NCI-H187 (cell line): ENCODE results near the gene XKR8.

Experiments
- DNase-seq, 2 experiments: peaks; one replicate each; lab custom pipeline; 2025; lab: John Stamatoyannopoulos, UW

The XKR8 gene

GRCh38 chr1:27955076-27955475 is 4.7 kb upstream of the XKR8 start:
- DNase-seq = no peak

DNA sequence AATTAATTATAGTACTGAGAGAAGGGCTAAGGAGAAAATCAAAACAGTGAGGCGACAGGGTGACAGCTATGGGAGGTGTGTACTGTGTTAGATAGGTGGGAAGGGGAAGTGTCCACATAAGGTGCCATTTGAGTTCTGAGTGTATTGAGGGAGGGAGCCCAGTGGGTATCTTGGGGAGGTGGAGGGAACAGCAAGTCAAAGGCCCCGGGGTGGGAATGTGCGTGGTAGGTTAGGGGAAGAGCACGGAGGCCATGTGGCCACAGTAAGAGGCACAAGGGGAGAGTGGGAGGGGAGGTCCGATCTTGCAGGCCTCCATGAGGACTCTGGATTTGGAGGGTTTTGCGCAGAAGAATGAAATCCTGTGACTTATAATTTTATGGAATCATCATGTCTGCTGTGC is 3.0 kb upstream of the XKR8 start:
- DNase-seq = no peak

DNA sequence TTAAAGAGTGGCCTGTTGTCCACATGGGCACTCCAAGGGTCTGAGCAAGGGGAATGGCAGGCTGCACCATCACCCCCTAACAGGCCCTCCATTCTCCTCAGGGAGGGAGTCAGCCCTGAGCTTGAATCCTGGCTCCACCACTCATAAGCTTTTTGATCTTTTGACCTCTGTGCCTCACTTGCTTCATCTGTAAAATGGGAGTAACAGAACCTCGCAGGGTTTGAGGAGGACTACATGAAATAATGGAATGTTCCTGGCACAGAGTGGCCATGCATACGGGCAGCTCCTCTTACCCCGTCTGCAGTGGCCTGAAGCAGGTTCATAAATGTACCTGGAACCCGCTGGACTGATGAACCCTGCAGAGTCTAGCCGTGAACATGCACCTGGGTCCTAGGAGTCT is 2.1 kb upstream of the XKR8 start:
- DNase-seq = no peak

DNA sequence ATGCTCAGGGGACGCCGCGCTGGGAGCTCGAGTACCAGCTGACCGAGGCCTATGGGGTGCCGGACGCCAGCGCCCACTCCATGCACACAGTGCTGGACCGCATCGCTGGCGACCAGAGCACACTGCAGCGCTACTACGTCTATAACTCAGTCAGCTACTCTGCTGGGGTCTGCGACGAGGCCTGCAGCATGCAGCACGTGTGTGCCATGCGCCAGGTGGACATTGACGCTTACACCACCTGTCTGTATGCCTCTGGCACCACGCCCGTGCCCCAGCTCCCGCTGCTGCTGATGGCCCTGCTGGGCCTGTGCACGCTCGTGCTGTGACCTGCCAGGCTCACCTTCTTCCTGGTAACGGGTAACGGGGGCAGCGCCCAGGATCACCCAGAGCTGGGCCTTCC is 1.3 kb upstream of the XKR8 start:
- DNase-seq = no peak

DNA sequence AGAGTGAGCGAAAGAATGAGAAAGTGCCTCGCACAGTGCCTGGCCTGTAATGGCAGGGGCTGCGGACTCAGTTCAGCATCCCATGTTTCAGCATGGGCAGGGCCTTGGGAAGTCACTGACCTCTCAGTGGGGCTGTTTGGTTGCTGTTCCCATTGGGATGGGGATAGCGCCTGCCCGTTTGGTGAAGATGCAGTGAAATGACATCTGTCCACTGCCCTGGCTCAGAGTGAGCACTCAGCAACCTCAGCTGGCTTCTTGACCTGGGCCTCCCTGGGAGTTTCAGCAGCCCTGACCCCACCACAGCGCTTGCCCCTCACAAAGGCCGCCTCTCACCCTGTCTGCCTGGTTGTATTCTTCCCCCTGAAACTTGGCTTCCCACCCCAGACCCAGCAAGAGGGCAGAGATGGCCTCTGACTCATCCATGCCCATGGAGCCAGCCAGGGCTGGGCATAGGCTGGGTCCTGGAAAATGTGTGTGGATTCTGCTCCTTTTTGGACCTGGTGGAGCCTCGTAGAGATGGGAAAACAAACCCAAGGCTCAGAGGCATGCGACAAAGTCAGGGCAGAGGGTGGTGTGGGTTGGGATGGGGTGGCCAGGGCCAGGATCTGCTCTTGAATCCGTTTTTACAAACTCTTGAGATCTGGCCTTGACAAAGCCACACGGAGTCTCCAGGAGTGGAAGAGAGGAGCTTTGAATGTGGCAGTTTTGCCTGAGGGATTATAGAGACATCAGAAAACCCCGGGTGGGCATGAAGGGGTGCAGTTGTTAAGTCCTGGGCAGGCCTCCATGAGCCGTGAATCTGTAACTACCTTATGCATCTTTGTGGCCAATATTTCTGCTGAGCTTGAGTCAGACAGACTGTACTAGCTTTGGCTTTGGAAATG is 1.2 kb downstream of the XKR8 start:
- no peak for DNase-seq

GRCh38 chr1:27961646-27962221 is 2.0 kb downstream of the XKR8 start:
- DNase-seq = no peak

DNA sequence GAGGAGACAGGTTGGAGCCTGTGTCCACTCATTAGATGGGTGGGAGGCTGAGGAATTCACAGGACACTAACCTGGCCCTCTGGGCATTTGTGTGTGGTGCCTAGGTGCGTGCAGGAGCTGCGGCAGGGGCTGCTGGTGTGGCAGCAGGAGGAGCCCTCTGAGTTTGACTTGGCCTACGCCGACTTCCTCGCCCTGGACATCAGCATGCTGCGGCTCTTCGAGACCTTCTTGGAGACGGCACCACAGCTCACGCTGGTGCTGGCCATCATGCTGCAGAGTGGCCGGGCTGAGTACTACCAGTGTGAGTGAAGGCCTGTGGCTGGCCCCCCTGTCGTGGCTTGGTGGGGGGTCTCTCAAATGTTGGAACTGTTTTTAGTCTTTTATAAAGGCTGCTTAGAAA is 3.6 kb downstream of the XKR8 start:
- DNase-seq = no peak

DNA sequence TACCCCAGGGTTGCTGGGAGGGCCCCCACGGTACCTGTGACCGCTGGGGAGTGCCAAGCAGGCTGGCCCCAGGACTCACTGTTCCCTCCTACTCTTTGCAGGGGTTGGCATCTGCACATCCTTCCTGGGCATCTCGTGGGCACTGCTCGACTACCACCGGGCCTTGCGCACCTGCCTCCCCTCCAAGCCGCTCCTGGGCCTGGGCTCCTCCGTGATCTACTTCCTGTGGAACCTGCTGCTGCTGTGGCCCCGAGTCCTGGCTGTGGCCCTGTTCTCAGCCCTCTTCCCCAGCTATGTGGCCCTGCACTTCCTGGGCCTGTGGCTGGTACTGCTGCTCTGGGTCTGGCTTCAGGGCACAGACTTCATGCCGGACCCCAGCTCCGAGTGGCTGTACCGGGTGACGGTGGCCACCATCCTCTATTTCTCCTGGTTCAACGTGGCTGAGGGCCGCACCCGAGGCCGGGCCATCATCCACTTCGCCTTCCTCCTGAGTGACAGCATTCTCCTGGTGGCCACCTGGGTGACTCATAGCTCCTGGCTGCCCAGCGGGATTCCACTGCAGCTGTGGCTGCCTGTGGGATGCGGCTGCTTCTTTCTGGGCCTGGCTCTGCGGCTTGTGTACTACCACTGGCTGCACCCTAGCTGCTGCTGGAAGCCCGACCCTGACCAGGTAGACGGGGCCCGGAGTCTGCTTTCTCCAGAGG is 6.8 kb downstream of the XKR8 start:
- no peak for DNase-seq

GRCh38 chr1:27967106-27967883 is 7.5 kb downstream of the XKR8 start:
- no peak for DNase-seq

- no peak for DNase-seq
These were observed 8.2 kb downstream of the XKR8 start for GRCh38 chr1:27967884-27968466.

DNA sequence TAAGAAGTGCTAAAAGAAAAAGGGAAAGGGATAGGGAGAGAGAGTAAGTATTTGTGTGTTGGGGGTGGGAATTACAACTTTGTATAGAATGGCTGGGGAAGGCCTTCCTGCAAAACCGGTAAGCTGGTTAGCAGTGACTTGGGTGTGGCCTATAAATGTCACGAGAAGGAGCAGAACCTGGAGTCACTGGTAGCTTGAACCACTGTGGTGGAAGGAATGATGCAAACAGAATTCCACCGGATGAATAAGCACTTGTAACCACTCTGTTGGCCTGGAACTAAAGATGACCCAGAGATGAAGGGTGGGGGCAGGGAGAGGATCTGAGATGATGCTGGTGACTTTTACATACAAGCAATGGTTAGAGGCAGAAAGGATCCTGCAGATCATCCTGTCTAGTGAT is 8.9 kb downstream of the XKR8 start:
- no peak for DNase-seq

DNA sequence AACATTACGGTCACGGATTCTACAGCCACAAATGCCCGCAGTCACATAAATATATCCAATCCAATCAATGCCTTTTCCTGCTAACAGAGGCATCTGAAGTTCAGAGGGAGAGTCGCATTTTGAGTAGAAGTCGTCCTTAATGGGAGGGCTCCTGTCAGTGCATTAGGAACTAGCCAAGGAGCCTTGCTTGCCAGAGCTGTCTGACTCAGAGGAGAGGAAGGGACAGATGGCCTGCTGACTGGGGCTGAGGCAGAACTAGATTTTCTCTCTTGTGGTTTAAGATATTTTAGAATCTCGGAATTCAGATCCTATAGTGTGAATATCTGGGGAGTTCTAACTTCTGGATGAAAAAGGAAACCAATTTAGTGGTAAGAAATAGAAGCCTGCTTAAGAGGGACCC is 10.6 kb downstream of the XKR8 start:
- no peak for DNase-seq

DNA sequence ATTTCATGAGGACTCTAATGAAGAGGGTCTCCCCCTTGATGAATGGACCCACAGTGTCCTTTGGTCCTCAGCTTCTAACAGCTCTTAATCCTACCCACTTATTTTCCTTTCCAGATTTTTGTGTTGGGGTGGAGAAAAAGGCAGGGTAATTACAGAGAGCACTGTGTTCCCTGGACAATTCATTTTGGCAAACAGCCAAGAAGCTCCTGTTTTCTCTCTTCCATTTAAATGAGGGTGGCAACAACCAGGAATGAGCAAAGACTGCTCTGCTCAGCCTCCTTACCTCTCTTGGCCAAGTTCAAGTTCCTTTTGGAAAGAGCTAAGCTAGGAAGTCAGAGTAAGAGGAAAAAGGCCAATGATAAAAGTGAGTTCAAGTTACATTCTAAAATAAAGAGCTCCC is 11.9 kb downstream of the XKR8 start:
- DNase-seq = no peak

DNA sequence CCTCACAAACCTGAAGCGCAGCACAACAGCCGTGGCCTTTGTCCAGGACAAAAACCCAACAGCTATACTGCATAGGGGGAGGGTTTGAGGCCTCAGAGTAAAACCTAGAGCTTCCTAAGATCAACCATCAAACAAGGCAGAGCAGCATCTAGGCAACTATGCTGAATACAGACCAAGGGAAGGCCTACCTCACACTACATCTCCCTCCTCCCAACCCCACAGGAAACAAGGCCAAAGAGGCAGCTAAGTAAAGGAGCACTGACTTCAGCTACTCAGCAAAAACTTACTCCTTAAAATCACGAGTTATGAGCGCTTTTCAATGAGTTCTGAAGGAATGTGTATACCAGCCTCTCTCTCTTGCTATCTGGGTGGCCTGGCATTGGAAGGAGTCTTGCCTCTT is 12.4 kb downstream of the XKR8 start:
- no peak for DNase-seq

DNA sequence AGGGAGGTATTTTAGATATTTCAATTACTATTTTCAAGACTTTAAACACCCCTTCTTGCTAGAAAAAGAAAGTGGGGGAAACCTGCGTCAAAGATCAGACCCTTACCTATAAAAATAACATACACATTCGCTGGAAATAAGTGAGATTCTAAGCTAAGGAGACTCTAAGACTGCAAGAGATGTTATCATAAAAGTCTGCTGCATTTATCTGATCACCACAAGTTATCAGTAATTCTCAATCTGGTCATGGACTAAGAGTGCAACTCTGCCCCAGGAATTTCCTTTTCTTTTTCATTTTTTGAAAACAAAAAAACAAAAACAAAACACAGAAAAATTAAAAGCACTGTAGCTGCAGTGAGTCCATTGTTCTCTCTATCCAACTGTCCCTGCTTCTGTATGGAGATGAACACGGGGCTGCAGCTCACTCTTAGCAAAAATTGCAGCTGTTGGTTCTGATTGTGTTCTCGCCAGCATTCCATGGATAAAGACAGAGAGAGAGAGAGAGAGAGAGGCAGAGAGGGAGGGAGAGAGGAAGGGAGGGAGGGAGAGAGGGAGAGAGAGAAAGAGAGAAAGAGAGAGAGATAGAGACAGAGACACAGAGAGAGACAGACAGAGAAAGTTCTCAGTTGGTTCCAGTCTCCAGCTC is 14.1 kb downstream of the XKR8 start:
- no peak for DNase-seq

- DNase-seq = no peak
These were observed 14.6 kb downstream of the XKR8 start for GRCh38 chr1:27974417-27974781.

DNA sequence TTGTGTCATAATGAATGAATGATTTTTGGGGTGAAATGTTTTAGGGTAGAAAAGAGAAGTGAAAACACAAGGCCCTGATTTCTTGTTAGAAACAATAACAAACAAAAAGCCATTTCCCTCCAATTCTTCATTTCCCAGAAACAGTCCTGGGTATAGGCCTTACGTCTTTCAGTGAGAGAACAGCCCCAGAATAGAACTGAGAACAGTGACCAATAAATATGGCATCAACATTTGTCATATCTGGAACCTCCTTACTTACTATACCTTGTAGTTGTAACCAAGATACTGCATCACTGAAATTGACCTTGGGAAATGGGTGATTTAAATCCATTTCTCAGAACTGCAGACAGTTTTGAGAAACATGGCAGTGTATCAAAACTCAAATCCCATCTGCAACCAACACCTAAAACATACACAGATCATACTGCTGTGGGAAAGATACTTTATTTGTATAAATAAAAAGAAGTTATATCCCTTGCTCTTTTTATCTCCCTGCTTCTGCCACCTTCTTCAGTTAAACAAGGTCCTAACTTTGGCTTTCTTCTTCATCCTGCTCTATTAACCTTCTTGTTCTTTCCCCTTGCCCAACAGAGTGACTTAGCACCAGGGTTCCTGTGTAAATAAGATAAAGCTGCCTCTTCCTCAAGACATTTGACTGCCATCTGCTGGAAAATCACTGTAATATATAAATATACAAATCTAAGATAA is 19.5 kb downstream of the XKR8 start:
- DNase-seq = no peak

DNA sequence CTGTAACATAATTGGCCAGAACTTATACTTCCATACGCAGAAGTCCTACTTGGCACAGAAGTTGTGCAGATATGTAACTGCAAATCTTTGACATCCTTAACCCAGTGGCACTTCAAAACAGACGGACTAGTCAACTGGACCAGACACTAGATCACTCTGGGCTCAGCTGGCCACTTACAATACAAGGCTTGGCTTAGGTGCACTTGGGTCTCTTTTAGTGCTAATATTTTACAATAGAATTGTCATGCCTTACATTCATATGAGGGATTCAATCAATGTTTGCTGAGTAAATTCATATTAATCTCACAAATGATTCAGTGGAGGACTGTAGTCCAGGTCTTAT is 20.1 kb downstream of the XKR8 start:
- DNase-seq = no peak

DNA sequence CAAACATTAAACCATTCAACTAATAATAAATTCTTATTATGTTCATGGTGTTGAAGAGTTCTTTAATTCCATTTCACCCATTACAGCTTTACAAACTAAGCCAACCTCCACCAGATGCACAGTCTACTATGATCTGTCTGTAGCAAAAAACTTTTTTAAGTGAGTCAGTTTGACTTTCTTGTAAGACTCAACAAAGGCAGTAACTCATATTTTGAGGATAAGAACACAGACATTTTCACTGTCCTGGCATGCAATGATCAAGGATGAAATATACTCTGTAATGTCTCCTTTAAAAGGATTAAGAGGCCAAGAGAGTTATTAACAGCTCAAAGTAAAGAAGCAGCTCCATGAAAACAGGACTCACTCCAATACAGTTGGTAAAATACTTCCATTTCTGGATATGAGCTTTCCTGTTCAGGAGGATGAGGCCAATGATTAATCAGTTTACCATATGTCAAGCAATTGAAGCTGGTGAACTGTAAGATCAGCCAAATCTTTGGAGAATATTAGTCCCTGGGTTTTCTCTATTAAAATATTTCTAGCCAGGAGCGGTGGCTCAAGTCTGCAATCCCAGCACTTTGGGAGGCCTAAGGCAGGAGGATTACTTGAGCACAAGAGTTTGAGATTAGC is 20.6 kb downstream of the XKR8 start:
- DNase-seq = no peak

DNA sequence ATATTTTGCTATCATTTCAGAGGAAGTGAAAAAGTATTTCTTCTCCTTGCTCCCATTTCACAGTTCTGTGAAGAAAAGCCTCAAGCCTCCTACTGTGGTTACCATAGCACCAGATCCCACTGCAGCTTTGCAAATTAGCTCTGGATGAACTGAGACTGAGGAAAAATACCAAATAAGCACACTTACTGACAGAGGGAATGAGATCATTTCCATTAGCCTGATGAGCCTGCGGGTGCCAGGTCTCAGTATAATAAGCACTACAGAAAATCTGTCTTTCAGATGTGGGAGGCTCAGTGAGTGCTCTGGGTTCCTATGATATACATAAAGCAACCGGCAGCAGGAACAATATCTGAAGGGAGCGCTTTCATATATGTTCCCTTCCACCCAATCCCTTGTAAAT is 21.4 kb downstream of the XKR8 start:
- DNase-seq = no peak
